Globus pallidus (tissue), 1 donor: Measurements from ENCODE around the gene C2orf68.
A peak's percentile ranks its signal among the peaks of the same experiment; 100 is the strongest.
"Not testable (repeated sequence)": the region's sequence is repeated elsewhere in the genome, so short reads cannot be mapped to it uniquely, and the experiment has no call there.

Experiments used
- DNase-seq: peaks from one replicate; pipeline ENCODE4 v3.0.0-alpha.2; 2015; ENCODE audit warnings: low spot score

The C2orf68 gene

DNA sequence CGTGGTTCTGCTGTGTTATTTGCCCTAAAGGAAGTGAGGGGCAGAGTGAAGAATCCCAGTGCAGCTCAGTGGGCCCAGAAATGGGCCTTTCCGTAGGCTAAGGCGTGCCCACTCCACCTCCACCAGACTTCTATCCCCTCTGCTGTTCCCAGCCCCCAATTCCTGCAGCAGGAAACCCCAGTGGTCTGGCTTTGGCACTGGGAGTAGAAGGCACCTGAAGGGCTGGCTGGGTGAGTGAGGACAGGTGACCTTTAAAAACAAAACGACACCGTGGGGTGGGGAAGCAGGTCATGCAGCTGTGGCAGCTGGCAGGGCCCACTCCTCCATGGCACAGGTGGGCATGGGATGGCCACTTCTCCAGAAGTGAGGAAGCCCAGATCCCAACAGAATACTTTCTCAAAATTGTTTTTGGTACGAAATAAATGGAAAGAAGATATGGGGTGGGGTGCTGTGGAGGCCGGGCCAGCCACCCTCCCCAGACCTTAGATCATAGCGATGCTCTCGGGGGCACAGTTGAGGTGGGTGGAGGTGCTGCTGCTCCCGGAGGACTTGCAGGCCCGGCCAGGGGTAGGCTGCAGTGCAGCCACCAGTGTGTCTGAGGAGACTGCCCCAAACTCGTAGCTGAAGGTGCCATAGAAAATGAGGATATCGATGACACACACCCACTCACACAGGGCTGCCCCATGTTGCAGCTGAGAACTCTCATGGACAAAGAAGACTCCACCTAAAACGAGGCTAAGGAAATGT is 13.1 kb downstream of the C2orf68 start:
- DNase-seq: no peak

DNA sequence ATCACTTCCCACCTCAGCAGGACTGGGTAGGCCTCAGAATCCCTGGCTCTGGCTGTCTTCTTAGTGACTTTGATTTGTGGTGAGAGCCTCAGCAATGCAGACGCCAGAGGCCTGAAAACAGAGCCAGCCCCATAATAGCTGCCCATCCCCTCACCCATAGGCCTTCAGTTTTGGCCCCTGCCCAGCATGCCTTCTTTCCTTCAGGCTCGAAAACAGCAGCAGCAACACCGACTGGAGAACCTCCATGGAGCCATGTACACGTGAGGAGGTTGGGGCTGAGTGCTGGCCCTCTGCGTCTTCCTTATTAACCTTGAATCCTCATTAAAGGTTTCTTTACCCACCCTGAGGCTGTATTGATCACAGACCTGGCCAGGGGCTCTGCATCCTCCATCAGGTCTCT is 14.6 kb downstream of the C2orf68 start:
- no peak for DNase-seq

DNA sequence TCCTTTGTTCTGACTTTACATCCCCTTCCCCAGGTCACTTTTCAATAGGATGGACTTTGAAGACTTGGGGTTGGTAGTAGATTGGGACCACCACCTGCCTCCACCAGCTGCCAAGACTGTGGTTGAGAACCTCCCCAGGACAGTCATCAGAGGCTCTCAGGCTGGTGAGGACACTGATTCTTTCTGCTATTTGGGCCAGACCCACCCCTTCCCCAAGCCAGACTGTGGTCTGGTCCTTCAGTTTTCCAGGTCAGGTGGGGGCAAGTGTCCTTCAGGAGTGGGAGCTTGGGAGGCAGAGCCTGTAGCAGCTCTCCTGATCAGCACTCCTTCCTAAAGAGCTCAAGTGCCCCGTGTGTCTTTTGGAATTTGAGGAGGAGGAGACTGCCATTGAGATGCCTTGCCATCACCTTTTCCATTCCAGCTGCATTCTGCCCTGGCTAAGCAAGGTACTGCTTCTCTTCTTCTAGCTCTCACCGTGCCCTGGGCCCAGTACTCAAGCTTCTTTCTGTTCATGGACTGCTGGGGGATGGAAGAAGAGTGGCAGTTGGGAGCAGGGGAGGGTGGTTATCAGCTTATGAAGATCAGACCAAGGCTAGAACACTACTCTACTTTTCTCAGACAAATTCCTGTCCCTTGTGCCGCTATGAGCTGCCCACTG is 15.3 kb downstream of the C2orf68 start:
- DNase-seq: no peak

DNA sequence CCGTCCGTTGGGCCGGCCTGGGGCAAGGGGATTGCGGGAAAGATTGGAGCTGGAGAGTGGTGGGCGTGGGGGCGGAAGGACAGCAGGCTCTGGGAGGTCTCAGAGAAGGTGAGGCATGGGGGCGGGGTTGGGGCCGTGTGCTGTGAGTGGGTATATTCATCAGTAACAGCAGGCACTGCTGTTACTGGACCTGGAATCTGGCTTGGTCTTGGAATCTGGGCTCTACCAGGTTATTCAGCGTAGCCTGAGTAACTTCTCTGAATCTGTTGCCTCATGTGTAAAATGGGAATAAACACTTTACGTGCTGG is 15.9 kb downstream of the C2orf68 start:
- DNase-seq: no peak

DNA sequence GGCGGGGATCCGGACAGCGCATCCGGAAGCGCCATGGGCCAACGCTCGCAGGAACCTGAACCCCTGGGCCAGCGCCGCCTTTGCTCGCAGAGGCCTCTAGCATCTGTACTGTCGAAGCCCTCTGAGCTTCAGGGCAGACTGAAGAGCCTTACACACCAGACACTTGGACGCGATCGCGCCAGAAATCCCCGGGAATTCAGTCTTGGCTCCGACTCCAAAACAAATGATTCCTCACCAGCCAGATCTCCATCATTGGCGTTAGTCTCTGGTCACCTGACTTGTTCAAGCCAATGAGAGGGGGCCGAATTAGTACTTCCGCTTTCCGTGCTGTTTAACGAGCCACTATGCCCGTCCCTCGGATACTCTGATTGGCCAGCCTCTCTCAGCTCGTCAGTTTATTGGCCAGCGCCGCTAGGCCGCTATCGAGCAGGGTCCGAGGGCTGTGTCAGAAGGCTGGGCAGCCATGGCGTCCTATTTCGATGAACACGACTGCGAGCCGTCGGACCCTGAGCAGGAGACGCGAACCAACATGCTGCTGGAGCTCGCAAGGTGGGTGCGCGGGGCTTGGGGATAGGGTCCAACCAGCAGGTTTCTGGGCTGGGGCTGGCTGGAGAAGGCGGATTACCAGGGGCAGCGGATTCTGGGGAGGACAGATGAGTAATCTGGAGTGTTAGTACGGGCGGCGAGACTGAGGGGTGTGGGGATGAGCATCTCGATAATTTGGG is 16.4 kb downstream of the C2orf68 start, which contains the start of gene RNF181:
TSS of gene RNF181 (plus strand) at position 445 of the 725 bp plus-strand sequence. CDS start at position 464, 19 bp downstream.
- DNase-seq: peak; percentile 99

DNA sequence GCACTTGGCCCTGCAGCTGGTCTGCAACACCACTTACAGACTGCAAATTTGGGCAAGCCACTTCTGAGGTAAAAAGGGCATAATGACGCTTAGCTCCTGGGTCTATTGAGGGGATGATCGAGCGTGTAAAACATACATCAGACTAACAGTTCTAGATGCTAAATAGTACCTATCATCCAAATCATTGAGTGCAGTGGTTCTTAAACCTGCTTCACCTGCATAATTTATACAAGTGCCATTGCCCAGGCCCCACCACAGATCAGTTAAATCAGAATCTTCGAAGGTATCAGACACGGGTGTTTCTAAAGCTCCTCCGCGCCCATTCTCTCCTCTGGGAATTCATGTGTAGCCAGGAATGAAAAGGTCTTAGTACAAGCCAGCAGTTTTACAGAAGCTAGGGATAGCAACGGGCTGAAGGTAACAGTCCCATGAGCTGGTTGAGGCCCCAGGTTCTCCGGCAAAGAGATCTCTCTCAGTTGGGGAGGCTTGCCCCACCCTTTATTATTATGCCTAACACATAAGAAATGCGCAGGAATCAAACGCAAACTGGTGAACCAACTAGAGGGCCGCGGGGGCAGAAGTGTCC is 17.1 kb downstream of the C2orf68 start:
- no peak for DNase-seq

DNA sequence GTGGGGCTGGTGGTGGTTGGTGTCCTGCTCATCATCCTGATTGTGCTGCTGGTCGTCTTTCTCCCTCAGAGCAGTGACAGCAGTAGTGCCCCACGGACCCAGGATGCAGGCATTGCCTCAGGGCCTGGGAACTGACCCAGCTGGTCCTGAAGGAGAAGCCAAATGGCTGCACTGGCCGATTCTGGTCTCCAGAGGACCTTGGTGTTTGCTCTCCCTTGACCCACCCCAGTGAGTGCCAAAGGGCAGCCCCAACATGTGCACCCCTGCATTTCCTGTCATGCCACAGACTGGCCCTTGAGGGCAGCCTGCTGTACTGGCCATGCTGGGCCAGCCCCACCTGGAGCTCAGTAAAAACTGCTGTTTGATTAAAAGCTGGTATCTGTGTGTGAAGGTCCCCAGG is 18.8 kb downstream of the C2orf68 start:
- DNase-seq: no peak

DNA sequence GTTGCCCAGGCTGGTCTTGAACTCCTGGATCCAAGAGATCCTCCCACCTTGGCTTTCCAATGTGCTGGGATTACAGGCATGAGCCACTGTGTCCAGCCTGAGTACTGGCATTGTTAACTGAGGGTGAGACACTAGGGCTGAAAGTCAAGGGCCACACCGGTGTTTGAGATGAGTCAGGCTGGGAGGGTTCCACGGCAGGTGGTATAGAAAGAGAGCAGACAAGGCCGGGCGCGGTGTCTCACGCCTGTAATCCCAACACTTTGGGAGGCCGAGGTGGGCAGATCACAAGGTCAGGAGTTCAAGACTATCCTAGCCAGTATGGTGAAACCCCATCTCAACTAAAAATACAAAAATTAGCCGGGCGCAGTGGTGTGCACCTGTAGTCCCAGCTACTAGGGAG is 19.6 kb downstream of the C2orf68 start:
- not testable (repeated sequence) for DNase-seq

DNA sequence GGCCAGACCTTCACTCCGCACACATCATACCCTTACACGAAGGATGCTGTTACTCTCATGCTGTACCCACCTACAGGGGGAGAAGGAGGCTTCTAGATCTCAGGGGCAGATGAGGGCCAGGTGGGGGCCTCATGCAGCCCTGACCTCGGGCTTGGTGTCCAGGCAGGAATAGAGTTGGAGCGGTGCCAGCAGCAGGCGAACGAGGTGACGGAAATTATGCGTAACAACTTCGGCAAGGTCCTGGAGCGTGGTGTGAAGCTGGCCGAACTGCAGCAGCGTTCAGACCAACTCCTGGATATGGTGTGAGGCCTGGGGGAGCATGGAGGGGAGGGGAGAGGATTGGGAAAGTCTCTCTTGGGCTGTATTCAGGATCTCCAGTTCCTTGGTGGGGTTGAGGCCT is 20.3 kb downstream of the C2orf68 start:
- no peak for DNase-seq

DNA sequence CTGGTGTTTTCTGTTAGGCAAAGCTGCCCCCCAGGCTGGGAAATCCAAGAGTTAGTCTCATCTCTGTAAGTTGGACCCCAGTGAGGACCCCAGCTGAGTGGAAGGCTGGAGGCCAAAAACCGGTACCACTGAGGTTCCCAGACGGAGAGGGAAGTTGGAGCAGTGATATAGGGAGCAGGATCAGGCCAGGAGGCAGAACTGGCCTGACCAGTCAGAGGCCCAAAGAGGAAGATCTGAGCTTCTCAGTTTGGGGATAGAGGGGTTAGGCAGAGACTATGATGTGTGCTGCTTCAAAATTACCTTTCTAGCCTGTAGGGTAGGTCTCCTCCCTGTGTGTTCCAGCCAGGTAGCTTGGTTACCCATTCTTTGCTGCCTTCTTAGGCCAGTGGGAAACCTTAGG is 20.9 kb downstream of the C2orf68 start:
- DNase-seq: no peak

DNA sequence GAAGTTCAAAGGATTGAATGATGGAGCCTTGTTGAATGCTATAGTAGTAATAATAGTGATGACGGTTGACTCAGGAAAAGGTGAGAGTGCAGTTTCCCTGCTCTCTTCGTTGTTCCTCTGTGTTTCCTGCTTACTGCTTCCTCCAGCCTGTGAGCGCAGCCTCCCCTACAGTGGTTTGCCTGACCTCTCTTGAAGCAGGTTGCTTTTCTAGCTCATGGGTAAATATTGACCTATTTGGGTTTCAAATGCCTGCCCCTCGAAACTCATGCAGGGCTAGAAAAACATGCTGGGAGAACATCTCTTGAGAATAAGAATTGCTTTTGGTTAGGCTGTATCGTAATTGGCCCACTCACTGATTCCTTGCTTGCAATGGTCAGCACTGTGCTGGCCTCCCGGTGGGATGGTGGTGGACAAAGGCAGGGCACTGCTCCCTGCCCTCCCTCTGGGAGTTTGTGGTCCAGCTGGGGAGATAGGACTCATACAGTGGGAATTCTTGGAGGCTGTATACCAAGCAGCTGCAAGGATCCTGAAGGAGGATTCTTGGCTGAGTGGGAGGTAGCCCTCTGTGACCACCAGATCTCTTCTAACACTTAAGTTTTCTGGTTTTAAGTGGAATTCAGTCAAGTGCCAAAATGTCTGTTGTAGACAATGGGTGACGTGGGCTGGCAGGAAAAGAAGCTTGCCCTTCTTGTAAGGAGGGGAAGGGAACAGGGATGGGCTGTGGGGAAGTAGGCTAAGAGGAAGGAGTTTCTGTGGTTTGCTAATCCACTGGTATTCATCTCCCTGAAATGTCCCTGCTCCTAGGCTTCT is 21.7 kb downstream of the C2orf68 start:
- DNase-seq: no peak

DNA sequence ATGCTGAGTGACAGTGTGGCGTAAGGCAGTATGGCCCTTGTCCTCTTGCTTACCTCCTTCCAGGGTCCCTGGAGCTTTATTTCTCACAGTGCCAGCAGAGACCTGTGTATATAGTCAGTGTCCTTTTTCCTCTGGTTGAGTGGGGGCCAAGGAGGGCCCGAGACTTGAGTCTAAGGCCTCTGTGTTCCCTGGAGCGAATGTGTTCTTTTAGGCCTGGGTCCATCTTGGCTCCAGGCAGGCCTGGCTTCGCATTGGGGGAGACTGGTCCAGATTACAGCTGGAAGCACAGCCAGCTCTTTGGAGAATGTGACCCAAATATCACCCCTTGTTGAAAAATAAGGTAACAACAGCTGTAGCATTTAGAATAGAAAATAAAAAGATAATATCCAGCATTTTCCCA is 22.7 kb downstream of the C2orf68 start:
- DNase-seq: no peak

DNA sequence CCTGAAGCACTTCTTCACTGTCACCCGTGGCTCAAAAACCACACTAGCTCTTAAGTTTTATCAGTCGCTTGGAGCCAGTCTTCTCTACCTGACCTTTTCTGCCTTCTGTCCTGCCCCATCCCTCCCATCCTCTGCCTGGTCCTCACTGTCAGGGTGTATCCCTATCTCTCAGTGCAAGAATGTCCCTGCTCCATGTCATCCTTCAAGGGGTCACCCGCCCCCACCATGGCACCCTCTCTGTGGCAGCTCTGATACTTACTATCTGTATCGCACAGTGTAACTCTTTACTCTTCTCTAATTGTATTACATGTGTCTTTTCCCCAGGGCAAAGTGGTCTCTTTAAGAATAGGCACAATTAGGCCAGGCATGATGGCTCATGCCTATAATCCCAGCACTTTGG is 23.2 kb downstream of the C2orf68 start:
- DNase-seq: no peak

DNA sequence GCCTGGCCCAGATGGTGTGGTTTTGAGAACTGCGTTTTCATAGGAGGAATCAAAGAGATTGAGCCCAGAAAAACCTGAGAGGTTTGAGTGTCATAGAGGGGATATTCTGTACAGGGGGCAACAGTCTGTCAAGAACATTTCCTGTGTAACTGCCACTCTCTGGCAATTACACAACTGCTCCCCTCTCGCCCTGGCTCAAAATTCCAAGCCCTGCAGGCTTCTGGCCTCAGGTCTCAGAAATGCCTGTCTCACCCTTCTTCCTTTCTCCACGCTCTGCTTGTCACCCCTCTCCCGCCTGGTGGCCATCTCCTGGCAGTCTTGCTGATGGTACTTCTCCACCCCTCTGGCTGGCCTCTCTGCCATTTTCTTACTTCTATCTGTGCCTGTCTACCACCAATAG is 23.6 kb downstream of the C2orf68 start:
- DNase-seq: no peak

DNA sequence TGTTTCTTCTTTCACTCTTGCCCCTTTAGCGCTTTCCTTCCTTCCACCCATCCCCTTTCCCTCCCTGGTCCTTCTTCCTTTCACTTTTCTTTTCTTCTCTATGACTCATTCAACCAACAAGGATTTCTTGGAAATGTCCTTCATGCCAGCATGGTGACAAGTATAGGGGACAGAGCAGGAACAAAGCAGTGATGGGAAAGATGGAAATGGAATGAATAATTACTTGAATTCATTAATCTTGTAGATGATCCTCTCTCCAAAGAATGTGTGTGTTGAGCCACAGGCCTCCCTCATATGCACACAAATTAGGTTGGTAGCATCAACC is 26.1 kb downstream of the C2orf68 start:
- no peak for DNase-seq

DNA sequence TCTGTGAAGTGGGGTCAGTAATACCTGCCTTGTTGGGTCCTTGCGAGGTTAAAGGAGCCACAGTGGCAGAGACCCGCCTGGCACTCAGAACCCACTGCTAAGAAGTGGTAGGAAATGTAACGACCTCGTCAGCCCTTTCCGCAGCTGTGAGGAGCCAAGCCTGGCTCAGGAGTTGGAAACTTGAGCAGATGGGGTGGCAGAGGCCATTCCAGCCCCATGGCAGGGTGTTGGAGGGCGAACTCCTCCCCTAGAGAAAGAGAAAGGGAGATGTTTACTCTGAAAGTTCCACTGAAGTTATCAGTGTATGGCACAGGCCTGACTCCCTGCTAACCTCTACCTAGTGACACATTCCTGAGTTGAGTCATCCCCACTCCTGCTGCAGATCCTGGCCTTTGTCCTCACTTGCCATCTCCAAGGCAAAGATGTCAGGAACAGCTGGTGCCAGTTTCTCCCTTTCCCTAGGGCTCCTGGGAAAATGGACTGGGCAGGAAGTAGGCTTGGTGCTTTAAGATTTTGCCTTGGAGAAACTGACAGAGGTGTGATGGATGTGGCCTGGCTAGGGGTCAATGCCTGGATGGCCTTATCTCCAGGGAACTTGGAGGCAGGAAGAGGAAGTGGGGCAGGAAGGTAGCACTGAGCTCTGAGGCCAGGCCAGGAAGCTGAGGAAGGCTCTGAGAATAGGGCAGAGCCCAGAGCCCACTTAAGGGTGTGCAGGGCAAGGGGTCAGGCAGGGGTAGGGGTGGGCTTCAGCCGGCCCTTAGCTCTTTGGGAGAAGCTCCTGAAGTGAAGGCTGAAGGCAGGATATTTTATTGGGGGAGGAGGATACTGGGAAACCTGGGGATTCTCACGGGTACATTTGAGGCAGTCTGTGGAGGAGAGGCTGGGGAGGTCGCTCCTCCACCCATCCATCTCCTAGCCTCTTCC is 26.7 kb downstream of the C2orf68 start:
- DNase-seq: no peak

DNA sequence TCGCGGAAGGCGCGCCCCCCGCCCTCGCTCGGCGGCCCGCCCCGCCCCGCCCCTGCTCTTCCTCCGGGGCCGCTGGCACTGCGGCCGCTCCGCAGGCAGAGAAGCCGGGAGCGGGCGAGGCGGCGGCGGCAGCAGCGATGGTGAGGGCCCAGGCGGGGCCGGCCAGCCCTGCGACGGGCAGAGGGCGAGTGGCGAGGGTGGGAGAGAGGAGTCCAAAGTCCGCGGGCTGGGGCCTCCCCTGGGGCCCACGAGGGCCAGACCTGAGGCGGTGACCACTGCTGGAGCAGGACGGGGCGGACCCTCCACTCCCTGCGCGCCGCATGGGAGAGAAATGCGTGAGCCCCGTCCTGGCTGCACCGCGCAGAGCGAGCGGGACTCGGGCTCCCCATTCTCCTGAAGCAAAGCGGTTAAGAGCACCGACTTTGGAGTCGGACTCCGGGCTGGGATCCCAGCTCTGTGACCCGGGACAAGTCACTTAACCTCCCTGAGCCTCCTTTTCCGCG is 27.5 kb downstream of the C2orf68 start, which contains the start of gene VAMP5:
TSS of gene VAMP5 (plus strand) at position 78 of the 503 bp plus-strand sequence. CDS start at position 138, 60 bp downstream.
- DNase-seq: no peak

DNA sequence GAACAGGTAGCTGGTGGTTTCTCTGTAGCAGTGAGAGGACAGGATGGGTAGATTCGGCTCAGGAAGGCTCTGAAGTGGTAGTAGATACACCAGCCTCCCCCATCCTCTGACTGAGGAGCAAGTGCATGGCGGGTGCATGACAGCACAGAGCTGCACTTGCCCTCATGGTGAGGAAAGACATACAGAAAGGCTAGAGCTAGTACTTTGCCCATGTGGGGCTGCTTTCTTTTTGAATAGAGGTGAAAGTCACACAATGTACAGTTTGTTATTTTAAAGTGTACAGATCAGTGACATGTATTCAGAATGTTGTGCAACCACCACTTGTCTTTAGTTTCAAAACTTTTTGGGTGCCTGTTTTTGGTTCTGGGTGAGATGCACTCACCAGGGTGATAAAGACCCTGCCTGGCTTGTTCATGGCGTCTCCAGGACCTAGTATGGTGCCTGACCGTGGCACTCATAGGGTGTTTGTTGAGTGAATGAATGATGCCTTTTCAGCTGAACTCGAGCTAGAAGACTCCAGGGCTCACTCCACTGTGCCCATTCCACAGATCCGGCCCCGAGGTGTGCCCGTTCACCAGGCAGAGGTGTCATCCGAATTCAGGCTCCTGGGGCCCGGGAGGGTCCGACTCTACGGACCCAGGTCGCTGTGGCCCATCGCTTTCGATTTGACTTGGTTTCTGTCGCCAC is 28.1 kb downstream of the C2orf68 start:
- no peak for DNase-seq

DNA sequence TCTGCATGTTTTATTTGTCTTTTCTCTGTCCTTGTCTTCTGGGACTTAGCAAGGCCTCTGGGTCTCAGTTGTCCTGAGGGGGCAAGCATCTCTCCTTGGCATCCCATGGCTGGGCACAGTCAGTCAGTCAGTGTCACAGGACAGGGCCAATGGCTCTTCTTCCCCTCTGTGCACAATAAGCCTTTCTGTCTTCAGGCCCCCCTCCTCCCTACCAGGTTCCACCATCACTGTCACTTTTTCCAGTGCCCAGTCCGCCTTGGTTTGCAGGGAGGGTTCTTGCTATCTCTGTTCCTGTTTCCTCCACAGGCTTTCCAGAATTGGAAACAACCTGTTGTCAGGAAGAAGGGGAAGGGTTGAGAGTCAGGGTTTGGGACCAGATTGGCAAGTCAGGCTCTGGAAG is 29.4 kb downstream of the C2orf68 start:
- peak; percentile 79 for DNase-seq

DNA sequence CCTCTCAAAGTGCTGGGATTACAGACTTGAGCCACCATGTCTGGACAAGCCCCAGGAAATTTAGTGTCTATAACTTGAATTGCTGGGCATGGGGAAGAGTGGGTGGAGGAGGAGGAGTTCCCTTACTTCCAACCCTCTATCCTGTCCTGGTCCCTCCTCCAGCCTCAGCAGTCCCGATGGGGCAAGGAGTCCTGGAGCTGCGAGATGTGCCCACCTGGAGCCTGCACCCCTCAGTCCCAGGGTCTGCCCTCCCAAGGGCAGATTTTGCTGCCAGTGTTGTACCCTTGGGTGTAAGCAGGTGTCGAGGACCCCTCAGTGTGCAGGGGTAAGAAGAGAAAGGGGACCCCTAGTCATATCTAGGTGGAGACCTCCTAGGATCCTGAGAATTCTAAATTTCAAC is 31.7 kb downstream of the C2orf68 start:
- no peak for DNase-seq
